ENCODE measurements around the gene ATP5F1D. TPM values are rescaled to one million over a fixed set of nuclear protein-coding genes. Genes with fewer than 3 reads are reported as not detected.

ATP5F1D gene
- total and polyA plus RNA-seq, 2 of the 13 experiments (the other 11 are each of a cell fraction or from before 2014, with no cell fraction given) = 39.4 to 78.7 TPM

GRCh38 chr19:1238369-1239303 is 2.9 kb upstream of the ATP5F1D start (continued):
- TF ChIP-seq FOXA1 (IDR thresholded peaks at IDR 0.05) (no peak), FOXA1 (CRISPR knock-in tag; IDR thresholded peaks at IDR 0.05) (no peak), ZNF687 (CRISPR knock-in tag; IDR thresholded peaks at IDR 0.05) (peak; percentile 96), MED1 (CRISPR knock-in tag; IDR thresholded peaks at IDR 0.05) (peak; percentile 40; the same call in 1 of the 2 replicates), ZNF776 (CRISPR knock-in tag; IDR thresholded peaks at IDR 0.05) (peak; percentile 61; the same call in 1 of the 2 replicates), RNF2 (conservative IDR thresholded peaks at IDR 0.05; ENCODE audit: low read depth) (peak; percentile 67; the same call in 1 of the 2 replicates), KDM1A (CRISPR knock-in tag; IDR thresholded peaks at IDR 0.05) (no peak), ZNF143 (CRISPR knock-in tag; IDR thresholded peaks at IDR 0.05) (no peak), SNAI1 (CRISPR knock-in tag; IDR thresholded peaks at IDR 0.05; ENCODE audit: borderline replicate concordance) (0 out of 2 replicates have a peak, but pooled peaks have one; percentile 44), TEF (CRISPR knock-in tag; IDR thresholded peaks at IDR 0.05) (no peak), TERF1 (CRISPR knock-in tag; IDR thresholded peaks at IDR 0.05) (no peak), TMF1 (CRISPR knock-in tag; IDR thresholded peaks at IDR 0.05; ENCODE audit: low read depth) (no peak), ZNF773 (CRISPR knock-in tag; IDR thresholded peaks at IDR 0.05; ENCODE audit: borderline replicate concordance) (no peak), TP53 (CRISPR knock-in tag; conservative IDR thresholded peaks at IDR 0.05) (no peak), MYPOP (CRISPR knock-in tag; IDR thresholded peaks at IDR 0.05) (no peak), ZNF510 (CRISPR knock-in tag; IDR thresholded peaks at IDR 0.05; ENCODE audit: low read depth) (no peak), SMARCE1 (IDR thresholded peaks at IDR 0.05; ENCODE audit: borderline replicate concordance) (no peak), ZNF101 (CRISPR knock-in tag; IDR thresholded peaks at IDR 0.05; ENCODE audit: borderline replicate concordance, low read depth) (0 out of 2 replicates have a peak, but pooled peaks have one; percentile 32), ZNF124 (CRISPR knock-in tag; IDR thresholded peaks at IDR 0.05) (no peak), ZBTB33 (CRISPR knock-in tag; IDR thresholded peaks at IDR 0.05) (0 out of 2 replicates have a peak, but pooled peaks have one; percentile 1), ZNF383 (CRISPR knock-in tag; IDR thresholded peaks at IDR 0.05; ENCODE audit: borderline replicate concordance) (no peak)

Measured in HepG2 (cell line).